Activated CD4-positive, alpha-beta T cell treated with anti-CD3 and anti-CD28 coated beads, Interleukin-2, amount 50 U/mL, for 1 hour (primary cell): ENCODE results near the gene ZNF710.
"Not testable (repeated sequence)": the region's sequence is repeated elsewhere in the genome, so short reads cannot be mapped to it uniquely, and the experiment has no call there.

ENCODE experiments used
- DNase-seq: peaks from one replicate; pipeline ENCODE4 v3.0.0-alpha.2; 2020

The ZNF710 gene

GRCh38 chr15:90001062-90001682 lies at the start of gene ZNF710:
Gene ZNF710 (plus strand): TSS chr15:90001324. CDS start chr15:90067138, 65,814 bp downstream.
- peak; percentile 16 for DNase-seq

GRCh38 chr15:89954541-89954940 lies 46.6 kb upstream of the ZNF710 start:
- no peak for DNase-seq

- not testable (repeated sequence) for DNase-seq
These were observed 45.6 kb upstream of the ZNF710 start for GRCh38 chr15:89955449-89955998.

GRCh38 chr15:89958107-89958805 lies 42.9 kb upstream of the ZNF710 start:
- no peak for DNase-seq

GRCh38 chr15:89963301-89964231 lies 37.6 kb upstream of the ZNF710 start:
- DNase-seq = no peak

- DNase-seq = no peak
These were observed 36.7 kb upstream of the ZNF710 start for GRCh38 chr15:89964232-89964954.

GRCh38 chr15:89967881-89968280 lies 33.2 kb upstream of the ZNF710 start:
- no peak for DNase-seq

GRCh38 chr15:89971592-89971997 lies 29.5 kb upstream of the ZNF710 start:
- DNase-seq = peak; percentile 43

- no peak for DNase-seq
These were observed 29.0 kb upstream of the ZNF710 start for GRCh38 chr15:89972085-89972484.

GRCh38 chr15:89975482-89976245 lies 25.5 kb upstream of the ZNF710 start:
- no peak for DNase-seq

- no peak for DNase-seq
These were observed 24.9 kb upstream of the ZNF710 start for GRCh38 chr15:89976246-89976600.

GRCh38 chr15:89977836-89978235 lies 23.3 kb upstream of the ZNF710 start:
- not testable (repeated sequence) for DNase-seq

GRCh38 chr15:89978914-89979313 lies 22.2 kb upstream of the ZNF710 start:
- DNase-seq = no peak

- no peak for DNase-seq
These were observed 20.2 kb upstream of the ZNF710 start for GRCh38 chr15:89980896-89981295.

GRCh38 chr15:89982315-89983055 lies 18.6 kb upstream of the ZNF710 start:
- DNase-seq = no peak

GRCh38 chr15:89984001-89984400 lies 17.1 kb upstream of the ZNF710 start:
- DNase-seq = no peak

- no peak for DNase-seq
These were observed 16.6 kb upstream of the ZNF710 start for GRCh38 chr15:89984421-89985010.

- no peak for DNase-seq
These were observed 16.0 kb upstream of the ZNF710 start for GRCh38 chr15:89985111-89985510.

GRCh38 chr15:89991312-89991711 lies 9.8 kb upstream of the ZNF710 start:
- DNase-seq = no peak

GRCh38 chr15:89993349-89993748 lies 7.8 kb upstream of the ZNF710 start:
- no peak for DNase-seq

GRCh38 chr15:89997079-89997478 lies 4.0 kb upstream of the ZNF710 start:
- no peak for DNase-seq
